HepG2 (cell line): ENCODE data around the gene CNTD1. TPM values are rescaled to one million over a fixed set of nuclear protein-coding genes. Genes with fewer than 3 reads are reported as not detected.

Experiments used
- AGO1 ChIP-seq: fragments of 200-400 bp; formaldehyde crosslinking; IDR thresholded peaks from 2 replicates; pipeline ENCODE4 v1.6.1; 2017; ENCODE audit warnings: mild to moderate bottlenecking, low read depth, low read length, moderate library complexity; ENCODE audit not compliant: poor library complexity, severe bottlenecking
- ATF6 ChIP-seq: sonication (generic); formaldehyde crosslinking; conservative IDR thresholded peaks from 2 replicates; pipeline ENCODE4 v1.4.0; 2020; ENCODE audit warnings: missing genetic modification reagents
- CCDC6 ChIP-seq: sonication (generic); formaldehyde crosslinking; IDR thresholded peaks from 2 replicates; pipeline ENCODE4 v1.8.1; 2022; ENCODE audit warnings: mild to moderate bottlenecking, missing genetic modification reagents, moderate library complexity
- DDIT3 ChIP-seq: sonication (generic); formaldehyde crosslinking; IDR thresholded peaks from 2 replicates; pipeline ENCODE4 v1.4.0; 2020; ENCODE audit warnings: mild to moderate bottlenecking, missing genetic modification reagents
- FOSL1 ChIP-seq: sonication (generic); formaldehyde crosslinking; IDR thresholded peaks from 2 replicates; pipeline ENCODE4 v1.9.0; 2021; ENCODE audit warnings: missing genetic modification reagents, borderline replicate concordance
- FOSL2 ChIP-seq: sonication (generic); formaldehyde crosslinking; IDR thresholded peaks from 2 replicates; pipeline ENCODE4 v1.4.0; 2020; ENCODE audit warnings: missing genetic modification reagents
- GATAD2A ChIP-seq: IDR thresholded peaks from 2 replicates; pipeline ENCODE4 v1.6.1; 2016
- GMEB2 ChIP-seq: IDR thresholded peaks from 2 replicates; pipeline ENCODE4 v1.6.1; 2016; ENCODE audit warnings: missing biosample characterization, missing genetic modification reagents, low read depth
- HMG20B ChIP-seq: conservative IDR thresholded peaks from 2 replicates; pipeline ENCODE4 v1.6.1; 2016; ENCODE audit warnings: missing genetic modification reagents, missing compliant biosample characterization
- KLF11 ChIP-seq: IDR thresholded peaks from 2 replicates; pipeline ENCODE4 v1.6.1; 2016; ENCODE audit warnings: missing compliant biosample characterization
- KLF16 ChIP-seq, 2 experiments: sonication (generic) in 1 of 2; formaldehyde crosslinking in 1 of 2; IDR thresholded peaks; 2 replicates each; pipeline versions ENCODE4 v1.6.1 to v1.8.0; 2016 to 2023; ENCODE audit warnings: missing genetic modification reagents in 2 of 2, missing compliant biosample characterization in 1 of 2
- KLF6 ChIP-seq: IDR thresholded peaks from 2 replicates; pipeline ENCODE4 v1.8.0; 2016; ENCODE audit warnings: missing biosample characterization, missing genetic modification reagents
- KLF9 ChIP-seq: IDR thresholded peaks from 2 replicates; pipeline ENCODE4 v1.6.1; 2016; ENCODE audit warnings: low read depth
- MATR3 ChIP-seq: sonication (generic); formaldehyde crosslinking; IDR thresholded peaks from 2 replicates; pipeline ENCODE4 v1.4.0; 2020; ENCODE audit warnings: missing genetic modification reagents
- NR1H2 ChIP-seq: sonication (generic); formaldehyde crosslinking; IDR thresholded peaks from 2 replicates; pipeline ENCODE4 v1.8.1; 2022; ENCODE audit warnings: low read depth, missing genetic modification reagents, borderline replicate concordance
- PHF20 ChIP-seq: sonication (generic); formaldehyde crosslinking; IDR thresholded peaks from 2 replicates; pipeline ENCODE4 v1.5.0; 2020; ENCODE audit warnings: mild to moderate bottlenecking, missing genetic modification reagents
- RFXANK ChIP-seq: IDR thresholded peaks from 2 replicates; pipeline ENCODE4 v1.6.1; 2016
- XBP1 ChIP-seq: sonication (generic); formaldehyde crosslinking; IDR thresholded peaks from 2 replicates; pipeline ENCODE4 v1.5.0; 2020; ENCODE audit warnings: missing genetic modification reagents
- ZFYVE20 ChIP-seq: sonication (generic); formaldehyde crosslinking; IDR thresholded peaks from 2 replicates; pipeline ENCODE4 v1.8.0; 2023; ENCODE audit warnings: low read depth, mild to moderate bottlenecking, moderate library complexity, missing genetic modification reagents, borderline replicate concordance
- ZHX1 ChIP-seq: sonication (generic); formaldehyde crosslinking; IDR thresholded peaks from 2 replicates; pipeline ENCODE4 v1.8.1; 2022; ENCODE audit warnings: low read depth, mild to moderate bottlenecking, missing genetic modification reagents
- ZNF430 ChIP-seq: sonication (generic); formaldehyde crosslinking; IDR thresholded peaks from 2 replicates; pipeline ENCODE4 v1.9.0; 2021; ENCODE audit warnings: mild to moderate bottlenecking, missing genetic modification reagents
- ZNF781 ChIP-seq: sonication (generic); formaldehyde crosslinking; IDR thresholded peaks from 2 replicates; pipeline ENCODE4 v1.5.1; 2020; ENCODE audit warnings: borderline replicate concordance, mild to moderate bottlenecking, missing genetic modification reagents; ENCODE audit errors: not compliant biosample characterization
- polyA plus RNA-seq, 8 experiments: library from polyadenylated mRNA; depleted of rRNA in 3 of 8; stranded (reverse) in 7 of 8; unstranded in 1 of 8; fragments of >200 nt; fragmentation: Illumina TruSeq in 4 of 8; extraction: Trizol in 4 of 8; gene quantifications; 2 replicates each; pipeline versions ENCODE4 v1.2.1 to v1.2.3, GENCODE V29; 2011 to 2016; ENCODE audit warnings: low read depth in 4 of 8, missing spikeins in 1 of 8, mixed read lengths in 1 of 8; ENCODE audit not compliant: insufficient read depth in 1 of 8
- total RNA-seq, 5 experiments: library from RNA; depleted of rRNA; stranded (reverse); fragments of >200 nt; fragmentation: Illumina TruSeq; extraction: Trizol; gene quantifications; 2 replicates each; pipeline ENCODE4 v1.2.3, GENCODE V29; 2016; ENCODE audit warnings: low read depth in 1 of 5
- TF ChIP-seq, protein P1 (sequence below): sonication (generic); formaldehyde crosslinking; IDR thresholded peaks from 2 replicates; pipeline ENCODE4 v1.4.0; 2020; ENCODE audit warnings: missing genetic modification reagents
- TF ChIP-seq, protein P2 (sequence below): sonication (generic); formaldehyde crosslinking; IDR thresholded peaks from 2 replicates; pipeline ENCODE4 v1.5.0; 2020; ENCODE audit warnings: missing genetic modification reagents

Gene CNTD1
- total and polyA plus RNA-seq, 2 of the 13 experiments (the other 11 are each of a cell fraction or from before 2014, with no cell fraction given), result 0.11 to 0.15 TPM

- TF ChIP-seq, protein P1, sequence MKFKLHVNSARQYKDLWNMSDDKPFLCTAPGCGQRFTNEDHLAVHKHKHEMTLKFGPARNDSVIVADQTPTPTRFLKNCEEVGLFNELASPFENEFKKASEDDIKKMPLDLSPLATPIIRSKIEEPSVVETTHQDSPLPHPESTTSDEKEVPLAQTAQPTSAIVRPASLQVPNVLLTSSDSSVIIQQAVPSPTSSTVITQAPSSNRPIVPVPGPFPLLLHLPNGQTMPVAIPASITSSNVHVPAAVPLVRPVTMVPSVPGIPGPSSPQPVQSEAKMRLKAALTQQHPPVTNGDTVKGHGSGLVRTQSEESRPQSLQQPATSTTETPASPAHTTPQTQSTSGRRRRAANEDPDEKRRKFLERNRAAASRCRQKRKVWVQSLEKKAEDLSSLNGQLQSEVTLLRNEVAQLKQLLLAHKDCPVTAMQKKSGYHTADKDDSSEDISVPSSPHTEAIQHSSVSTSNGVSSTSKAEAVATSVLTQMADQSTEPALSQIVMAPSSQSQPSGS (CRISPR knock-in tag), result no peak
- TF ChIP-seq RFXANK (CRISPR knock-in tag) (no peak), PHF20 (CRISPR knock-in tag) (peak; percentile 43; the same call in 1 of the 2 replicates), ZFYVE20 (CRISPR knock-in tag) (no peak), CCDC6 (CRISPR knock-in tag) (no peak), AGO1 (no peak), ZHX1 (CRISPR knock-in tag) (0 out of 2 replicates have a peak, but pooled peaks have one; percentile 8), XBP1 (CRISPR knock-in tag) (no peak), HMG20B (CRISPR knock-in tag) (no peak), KLF16 (CRISPR knock-in tag; IDR thresholded peaks at IDR 0.05) (no peak), MATR3 (no peak), KLF9 (no peak), KLF11 (CRISPR knock-in tag) (no peak), KLF6 (no peak), FOSL2 (CRISPR knock-in tag) (no peak), GATAD2A (no peak), ZNF781 (CRISPR knock-in tag) (no peak), FOSL1 (CRISPR knock-in tag) (no peak), ATF6 (CRISPR knock-in tag) (no peak), GMEB2 (CRISPR knock-in tag) (no peak), DDIT3 (CRISPR knock-in tag) (no peak), ZNF430 (CRISPR knock-in tag) (no peak), NR1H2 (CRISPR knock-in tag) (no peak)
- TF ChIP-seq, protein P2, sequence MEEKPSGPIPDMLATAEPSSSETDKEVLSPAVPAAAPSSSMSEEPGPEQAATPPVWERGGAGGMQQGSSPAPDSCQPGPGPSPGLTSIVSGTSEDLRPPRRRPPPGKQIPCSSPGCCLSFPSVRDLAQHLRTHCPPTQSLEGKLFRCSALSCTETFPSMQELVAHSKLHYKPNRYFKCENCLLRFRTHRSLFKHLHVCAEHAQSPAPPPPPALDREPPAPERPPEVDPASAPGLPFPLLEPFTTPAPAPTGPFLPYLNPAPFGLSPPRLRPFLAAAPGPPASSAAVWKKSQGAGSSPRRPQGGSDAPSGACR (CRISPR knock-in tag), result no peak
These were observed 54.9 kb downstream of the CNTD1 start (continued) for GRCh38 chr17:42853597-42853967.
